ENCODE measurements around the gene TFR2. TPM values are rescaled to one million over a fixed set of nuclear protein-coding genes. Genes with fewer than 3 reads are reported as not detected.

Gene TFR2
- total and polyA plus RNA-seq, 2 experiments from 2014 or later: 3.7 to 4.2 TPM

- TF ChIP-seq CTCF (conservative IDR thresholded peaks at IDR 0.05; ENCODE audit: low read depth in 2 of 2) (no peak), ZNF331 (CRISPR knock-in tag; IDR thresholded peaks at IDR 0.05; ENCODE audit: low read depth) (no peak), EZH2phosphoT487 (IDR thresholded peaks at IDR 0.05; ENCODE audit: unreplicated experiment) (no peak), EZH2 (IDR thresholded peaks at IDR 0.05; ENCODE audit: low read depth, unreplicated experiment) (no peak)
Measured at GRCh38 chr7:100606313-100606712, 35.0 kb downstream of the TFR2 start (continued).

- Histone ChIP-seq H3K27ac (ENCODE audit: low read depth) (no peak overlapping the region), H3F3A (replicated peaks; ENCODE audit: low read depth) (0 out of 2 replicates have a peak, but pooled peaks cover 3% of the 10 kb centered on the region), H3K4me1 (ENCODE audit: insufficient read depth) (peaks cover 26% of the 10 kb centered on the region), H4K20me1 (replicated peaks; ENCODE audit: insufficient read depth) (no peaks in the 10 kb centered on the region), H3K79me2 (replicated peaks; ENCODE audit: insufficient read depth) (no peaks in the 10 kb centered on the region), H3K36me3 (ENCODE audit: insufficient read depth) (no peaks in the 10 kb centered on the region), H3K4me3 (peak overlapping the region; percentile 90), H2AFZ (peak overlapping the region; percentile 89), H3K4me2 (peak overlapping the region; percentile 99), H3K27me3 (ENCODE audit: insufficient read depth) (peaks cover 13% of the 10 kb centered on the region), H3K9me2 (ENCODE audit: insufficient read depth) (no peaks in the 10 kb centered on the region)
- ATAC-seq: peak; percentile 22
- Mint-ChIP-seq H3K27ac (no peak overlapping the region), H3K36me3 (ENCODE audit: low read depth) (peaks cover 10% of the 10 kb centered on the region; the same call in 2 of the 3 replicates), H3K9me3 (no peaks in the 10 kb centered on the region), H3K4me3 (peak overlapping the region; percentile 86), H3K27me3 (ENCODE audit: insufficient read depth, low read depth, poor library complexity) (peaks cover 33% of the 10 kb centered on the region), H3K4me1 (peaks cover 36% of the 10 kb centered on the region)
- TF ChIP-seq POLR2AphosphoS5 (IDR thresholded peaks at IDR 0.05; ENCODE audit: low read depth): peak; percentile 39; the same call in 1 of the 2 replicates
- no peak for TF ChIP-seq EZH2phosphoT487 (IDR thresholded peaks at IDR 0.05; ENCODE audit: unreplicated experiment)
- no peak for TF ChIP-seq JUNB (IDR thresholded peaks at IDR 0.05; ENCODE audit: unreplicated experiment)
- DNase-seq (ENCODE audit: low spot score): peak; percentile 83
Measured at GRCh38 chr7:100604976-100605911, 36.1 kb downstream of the TFR2 start.

GRCh38 chr7:100604028-100604975 lies 37.0 kb downstream of the TFR2 start:
- H3K4me3 Mint-ChIP-seq: peak overlapping the region; percentile 86
- peaks cover 7% of the 10 kb centered on the region; the same call in 2 of the 3 replicates for H3K36me3 Mint-ChIP-seq (ENCODE audit: low read depth)
- Histone ChIP-seq H4K20me1 (replicated peaks; ENCODE audit: insufficient read depth) (no peaks in the 10 kb centered on the region), H3K36me3 (ENCODE audit: insufficient read depth) (no peaks in the 10 kb centered on the region), H3K9me2 (ENCODE audit: insufficient read depth) (no peaks in the 10 kb centered on the region), H3K4me1 (ENCODE audit: insufficient read depth) (peaks cover 26% of the 10 kb centered on the region), H3K79me2 (replicated peaks; ENCODE audit: insufficient read depth) (no peaks in the 10 kb centered on the region), H2AFZ (peak overlapping the region; percentile 89; the same call in 1 of the 2 replicates), H3F3A (replicated peaks; ENCODE audit: low read depth) (0 out of 2 replicates have a peak, but pooled peaks cover 3% of the 10 kb centered on the region), H3K4me3 (peak overlapping the region; percentile 90), H3K27me3 (ENCODE audit: insufficient read depth) (peaks cover 13% of the 10 kb centered on the region), H3K4me2 (peak overlapping the region; percentile 99), H3K27ac (ENCODE audit: low read depth) (peak overlapping the region; percentile 97)
- peaks cover 37% of the 10 kb centered on the region for H3K4me1 Mint-ChIP-seq
- H3K27ac Mint-ChIP-seq: peak overlapping the region; percentile 94
- no peaks in the 10 kb centered on the region for H3K9me3 Mint-ChIP-seq
- ATAC-seq (peak; percentile 66), DNase-seq (ENCODE audit: low spot score) (peak; percentile 93)
- peaks cover 35% of the 10 kb centered on the region for H3K27me3 Mint-ChIP-seq (ENCODE audit: insufficient read depth, low read depth, poor library complexity)
- TF ChIP-seq ETS1 (IDR thresholded peaks at IDR 0.05) (0 out of 2 replicates have a peak, but pooled peaks have one; percentile 43), POLR2AphosphoS5 (IDR thresholded peaks at IDR 0.05; ENCODE audit: low read depth) (peak; percentile 96), ZNF114 (CRISPR knock-in tag; IDR thresholded peaks at IDR 0.05) (no peak), ZNF331 (CRISPR knock-in tag; IDR thresholded peaks at IDR 0.05; ENCODE audit: low read depth) (no peak)

Data from GM23338 (cell line).